Tibial nerve (tissue), 4 donors: ENCODE measurements around the gene AOC2.

Experiments
- EP300 ChIP-seq, 2 donors: sonication (generic); formaldehyde crosslinking; IDR thresholded peaks; one replicate each; pipeline ENCODE4 v1.6.1; 2017; ENCODE audit warnings: antibody characterized with exemption in 2 of 2, mild to moderate bottlenecking in 1 of 2
- POLR2A ChIP-seq, 2 donors: fragments of 450-650 bp; IDR thresholded peaks; one replicate each; pipeline ENCODE4 v1.6.1; 2017; ENCODE audit warnings: antibody characterized with exemption in 2 of 2, mild to moderate bottlenecking in 2 of 2, moderate library complexity in 2 of 2
- TF ChIP-seq, protein P1 (sequence below), 5 experiments: fragments of 200-600 bp in 3 of 5; fragments of 450-650 bp in 2 of 5; sonication (generic) in 3 of 5; IDR thresholded peaks; one replicate each; pipeline ENCODE4 v1.5.1; 2016 to 2019; ENCODE audit warnings: antibody characterized with exemption in 5 of 5, mild to moderate bottlenecking in 3 of 5, moderate library complexity in 2 of 5

DNA sequence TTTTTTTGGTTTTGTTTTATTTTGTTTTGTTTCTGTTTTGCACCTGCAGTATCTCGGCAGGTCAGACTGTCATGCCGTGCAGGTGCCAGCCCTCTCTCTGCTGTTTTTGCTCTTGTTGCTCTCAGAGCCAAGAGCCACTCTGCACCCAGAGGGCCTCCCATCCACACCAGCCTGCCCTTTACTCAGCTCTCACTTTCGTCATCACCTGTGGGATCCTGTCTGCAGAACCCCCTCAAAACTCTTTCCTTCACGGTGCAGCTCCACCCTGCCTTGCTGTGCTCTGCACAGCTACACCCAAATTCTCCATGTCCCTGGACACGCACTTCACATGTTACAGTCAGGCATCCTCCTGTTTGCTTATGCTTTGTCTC lies 9.2 kb downstream of the AOC2 start:
- TF ChIP-seq, protein P1, sequence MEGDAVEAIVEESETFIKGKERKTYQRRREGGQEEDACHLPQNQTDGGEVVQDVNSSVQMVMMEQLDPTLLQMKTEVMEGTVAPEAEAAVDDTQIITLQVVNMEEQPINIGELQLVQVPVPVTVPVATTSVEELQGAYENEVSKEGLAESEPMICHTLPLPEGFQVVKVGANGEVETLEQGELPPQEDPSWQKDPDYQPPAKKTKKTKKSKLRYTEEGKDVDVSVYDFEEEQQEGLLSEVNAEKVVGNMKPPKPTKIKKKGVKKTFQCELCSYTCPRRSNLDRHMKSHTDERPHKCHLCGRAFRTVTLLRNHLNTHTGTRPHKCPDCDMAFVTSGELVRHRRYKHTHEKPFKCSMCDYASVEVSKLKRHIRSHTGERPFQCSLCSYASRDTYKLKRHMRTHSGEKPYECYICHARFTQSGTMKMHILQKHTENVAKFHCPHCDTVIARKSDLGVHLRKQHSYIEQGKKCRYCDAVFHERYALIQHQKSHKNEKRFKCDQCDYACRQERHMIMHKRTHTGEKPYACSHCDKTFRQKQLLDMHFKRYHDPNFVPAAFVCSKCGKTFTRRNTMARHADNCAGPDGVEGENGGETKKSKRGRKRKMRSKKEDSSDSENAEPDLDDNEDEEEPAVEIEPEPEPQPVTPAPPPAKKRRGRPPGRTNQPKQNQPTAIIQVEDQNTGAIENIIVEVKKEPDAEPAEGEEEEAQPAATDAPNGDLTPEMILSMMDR (IDR thresholded peaks at IDR 0.05) = no peak
- TF ChIP-seq POLR2A (IDR thresholded peaks at IDR 0.05) (no peak), EP300 (IDR thresholded peaks at IDR 0.05) (no peak)
